ENCODE measurements around the gene GADD45GIP1. TPM values are rescaled to one million over a fixed set of nuclear protein-coding genes. Genes with fewer than 3 reads are reported as not detected.

Gene GADD45GIP1
- total and polyA plus RNA-seq, 2 donors (not counting 1 experiment from before 2014, with no cell fraction given) = 12.6 to 17.5 TPM

DNA sequence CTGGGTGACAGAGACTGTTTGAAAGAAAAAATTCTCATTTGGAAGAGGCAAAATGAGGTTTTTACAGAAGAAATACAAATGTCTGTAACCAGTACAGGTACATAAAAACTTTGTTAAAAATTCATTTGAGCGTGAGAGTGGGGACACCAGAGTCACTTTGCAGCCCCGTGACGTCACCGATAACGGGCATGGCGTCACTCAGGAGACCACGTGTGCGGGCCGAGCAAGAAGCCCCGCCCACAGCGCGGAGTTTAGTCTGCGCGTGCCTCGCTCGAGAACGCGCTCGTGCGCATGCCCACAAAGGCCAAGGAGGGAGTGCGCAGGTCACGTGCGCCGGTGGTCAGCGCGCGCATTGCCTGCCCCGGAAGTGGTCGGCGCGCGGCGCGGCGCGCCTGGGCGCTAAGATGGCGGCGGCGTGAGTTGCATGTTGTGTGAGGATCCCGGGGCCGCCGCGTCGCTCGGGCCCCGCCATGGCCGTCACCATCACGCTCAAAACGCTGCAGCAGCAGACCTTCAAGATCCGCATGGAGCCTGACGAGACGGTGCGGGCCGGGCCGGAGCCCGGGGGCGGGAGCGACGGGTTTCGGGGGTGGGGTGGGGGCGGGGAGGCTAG is 11.4 kb downstream of the GADD45GIP1 start, which contains the start of gene RAD23A:
Gene RAD23A (plus strand): TSS at position 384 of the 613 bp plus-strand sequence. CDS start 87 bp downstream, at position 471.
- DNase-seq = peak; percentile 100
- ATAC-seq (ENCODE audit: low read depth) = peak; percentile 88
- Histone ChIP-seq H3K4me2 (replicated peaks; ENCODE audit: low read depth, low read length, poor library complexity, severe bottlenecking) (peak within 1 kb of the TSS; percentile 94), H3K9ac (ENCODE audit: low read length) (peak within 1 kb of the TSS; percentile 94), H3K27ac (ENCODE audit: low read length in 2 of 2) (peak within 1 kb of the TSS; percentile 68 to 86), H3K9me3 (ENCODE audit: control extremely low read depth in 1 of 3, control insufficient read depth in 2 of 3, insufficient read depth in 1 of 3, low read length in 2 of 3) (peaks cover 0 to 7% (median 0%) of the 10 kb centered on the region in 3 donors), H3K79me2 (ENCODE audit: control insufficient read depth, insufficient read depth, low read length) (peaks cover 47% of the 10 kb centered on the region), H3K4me1 (ENCODE audit: control insufficient read depth in 2 of 2, insufficient read depth in 2 of 2, low read length in 2 of 2) (peaks cover 20 to 44% of the 10 kb centered on the region in 2 donors), H3K36me3 (replicated peaks in 1 of 2; ENCODE audit: control extremely low read depth in 1 of 2, control insufficient read depth in 1 of 2, extremely low read depth in 1 of 2, insufficient read depth in 2 of 2, low read length in 1 of 2) (peaks cover 0 to 76% of the 10 kb centered on the region in 2 experiments), H2AFZ (ENCODE audit: insufficient read depth, low read depth, low read length, poor library complexity, severe bottlenecking) (peak within 1 kb of the TSS; percentile 71), H4K20me1 (ENCODE audit: control insufficient read depth, insufficient read depth, low read length, poor library complexity, severe bottlenecking) (peaks cover 41% of the 10 kb centered on the region), H3K4me3 (ENCODE audit: control extremely low read depth in 1 of 5, extremely low read depth in 1 of 5, insufficient read depth in 1 of 5, low read depth in 2 of 5, low read length in 4 of 5) (peak within 1 kb of the TSS; percentile 55 to 90 (median 61)), H3K27me3 (replicated peaks in 1 of 4; ENCODE audit: control extremely low read depth in 1 of 4, control insufficient read depth in 3 of 4, insufficient read depth in 4 of 4, low read length in 3 of 4) (no peaks in the 10 kb centered on the region)
- peak within 1 kb of the TSS; percentile 99 for H3K27ac Mint-ChIP-seq
- peak within 1 kb of the TSS; percentile 95 for H3K4me3 Mint-ChIP-seq
- intact Hi-C loops (cut with micrococcal nuclease) = loop anchor here (1.0 kb wide), 3 partner anchors 12 to 55 kb away; partner anchors contain the start of genes FARSA and GADD45GIP1
- H3K27me3 Mint-ChIP-seq = no peaks in the 10 kb centered on the region
- H3K4me1 Mint-ChIP-seq = peaks cover 48% of the 10 kb centered on the region
- ChIA-PET CTCF (interaction anchor here (1.0 to 1.4 kb wide), 4 partner anchors 10 to 149 kb away, joined by 3 to 5 read pairs (median 3); partner anchors contain the start of gene GADD45GIP1), POLR2A (interaction anchor here (0.9 kb wide), 1 partner anchor 149 kb away, joined by 4 read pairs; no protein-coding TSS in a partner anchor)
- H3K9me3 Mint-ChIP-seq (ENCODE audit: insufficient read depth) = no peaks in the 10 kb centered on the region
- TF ChIP-seq, protein P1, sequence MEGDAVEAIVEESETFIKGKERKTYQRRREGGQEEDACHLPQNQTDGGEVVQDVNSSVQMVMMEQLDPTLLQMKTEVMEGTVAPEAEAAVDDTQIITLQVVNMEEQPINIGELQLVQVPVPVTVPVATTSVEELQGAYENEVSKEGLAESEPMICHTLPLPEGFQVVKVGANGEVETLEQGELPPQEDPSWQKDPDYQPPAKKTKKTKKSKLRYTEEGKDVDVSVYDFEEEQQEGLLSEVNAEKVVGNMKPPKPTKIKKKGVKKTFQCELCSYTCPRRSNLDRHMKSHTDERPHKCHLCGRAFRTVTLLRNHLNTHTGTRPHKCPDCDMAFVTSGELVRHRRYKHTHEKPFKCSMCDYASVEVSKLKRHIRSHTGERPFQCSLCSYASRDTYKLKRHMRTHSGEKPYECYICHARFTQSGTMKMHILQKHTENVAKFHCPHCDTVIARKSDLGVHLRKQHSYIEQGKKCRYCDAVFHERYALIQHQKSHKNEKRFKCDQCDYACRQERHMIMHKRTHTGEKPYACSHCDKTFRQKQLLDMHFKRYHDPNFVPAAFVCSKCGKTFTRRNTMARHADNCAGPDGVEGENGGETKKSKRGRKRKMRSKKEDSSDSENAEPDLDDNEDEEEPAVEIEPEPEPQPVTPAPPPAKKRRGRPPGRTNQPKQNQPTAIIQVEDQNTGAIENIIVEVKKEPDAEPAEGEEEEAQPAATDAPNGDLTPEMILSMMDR (IDR thresholded peaks at IDR 0.05) = no peak
- no peak for TF ChIP-seq EZH2 (IDR thresholded peaks at IDR 0.05; ENCODE audit: borderline replicate concordance, insufficient read depth, low read depth, low read length, poor library complexity, severe bottlenecking)
- WGBS (ENCODE audit: insufficient coverage) = under 1% methylated on average over 52 of the region's 62 CpGs

Data from B cell (primary cell).